ENCODE measurements around the gene YIPF5.

GRCh38 chr5:144135113-144135762 lies 35.2 kb downstream of the YIPF5 start:
- TF ChIP-seq EZH2 (IDR thresholded peaks at IDR 0.05; ENCODE audit: insufficient read depth, poor library complexity, severe bottlenecking) (no peak), EZH2phosphoT487 (IDR thresholded peaks at IDR 0.05; ENCODE audit: insufficient read depth, low read depth) (no peak)

All from GM23248 (cell line).